H9 (cell line): Measurements from ENCODE around the gene SMIM28. TPM values are rescaled to one million over a fixed set of nuclear protein-coding genes. Genes with fewer than 3 reads are reported as not detected.

Experiments used
- DNase-seq: peaks from one replicate; pipeline ENCODE4 v3.0.0-alpha.2; 2017
- H2AFZ ChIP-seq: one replicate; pipeline ENCODE4 v1.6.1; 2013; ENCODE audit warnings: mild to moderate bottlenecking, low read length, control low read depth, moderate library complexity
- H2AK5ac ChIP-seq: 2 replicates; pipeline ENCODE4 v1.6.1; 2013; ENCODE audit warnings: low read length, control low read depth, mixed read lengths; ENCODE audit not compliant: insufficient read length
- H2BK120ac ChIP-seq: one replicate; pipeline ENCODE4 v1.6.1; 2013; ENCODE audit warnings: low read depth, mild to moderate bottlenecking, low read length, control low read depth, inconsistent platforms; ENCODE audit not compliant: poor library complexity, severe bottlenecking
- H2BK12ac ChIP-seq: 2 replicates; pipeline ENCODE4 v1.6.1; 2013; ENCODE audit warnings: low read length, control low read depth, mixed read lengths, low read depth; ENCODE audit not compliant: insufficient read length
- H2BK15ac ChIP-seq: 2 replicates; pipeline ENCODE4 v1.6.1; 2013; ENCODE audit warnings: low read depth, low read length, control low read depth
- H2BK20ac ChIP-seq: one replicate; pipeline ENCODE4 v1.6.1; 2013; ENCODE audit warnings: low read depth, mild to moderate bottlenecking, low read length, control low read depth, inconsistent platforms; ENCODE audit not compliant: poor library complexity, severe bottlenecking
- H2BK5ac ChIP-seq: 2 replicates; pipeline ENCODE4 v1.6.1; 2013; ENCODE audit warnings: low read length, control low read depth, mixed read lengths; ENCODE audit not compliant: insufficient read length
- H3K14ac ChIP-seq: 2 replicates; pipeline ENCODE4 v1.6.1; 2013; ENCODE audit warnings: low read length, control low read depth; ENCODE audit not compliant: insufficient read depth
- H3K18ac ChIP-seq: 2 replicates; pipeline ENCODE4 v1.6.1; 2013; ENCODE audit warnings: low read depth, mild to moderate bottlenecking, mixed read lengths, low read length, control low read depth; ENCODE audit not compliant: insufficient read length
- H3K23ac ChIP-seq: 2 replicates; pipeline ENCODE4 v1.6.1; 2013; ENCODE audit warnings: low read length, control low read depth, mixed read lengths, low read depth; ENCODE audit not compliant: insufficient read length
- H3K23me2 ChIP-seq: 2 replicates; pipeline ENCODE4 v1.6.1; 2013; ENCODE audit warnings: low read depth, mild to moderate bottlenecking, mixed read lengths, low read length, control low read depth; ENCODE audit not compliant: insufficient read length, poor library complexity, severe bottlenecking
- H3K27ac ChIP-seq: 2 replicates; pipeline ENCODE4 v1.5.1; 2013; ENCODE audit warnings: low read length, control low read depth, mixed read lengths, low read depth; ENCODE audit not compliant: insufficient read length
- H3K27me3 ChIP-seq: 2 replicates; pipeline ENCODE4 v1.6.1; 2013; ENCODE audit warnings: low read length, control low read depth, inconsistent platforms; ENCODE audit not compliant: insufficient read depth
- H3K4ac ChIP-seq: 2 replicates; pipeline ENCODE4 v1.6.1; 2013; ENCODE audit warnings: low read depth, mild to moderate bottlenecking, control low read depth, inconsistent platforms, low read length, moderate library complexity
- H3K4me1 ChIP-seq: 2 replicates; pipeline ENCODE4 v1.6.1; 2013; ENCODE audit warnings: low read length, control low read depth, inconsistent platforms; ENCODE audit not compliant: insufficient read depth
- H3K4me2 ChIP-seq: 2 replicates; pipeline ENCODE4 v1.6.1; 2013; ENCODE audit warnings: low read length, control low read depth, mixed read lengths; ENCODE audit not compliant: insufficient read length, insufficient read depth
- H3K56ac ChIP-seq: 2 replicates; pipeline ENCODE4 v1.6.1; 2013; ENCODE audit warnings: low read depth, mild to moderate bottlenecking, mixed read lengths, low read length, control low read depth; ENCODE audit not compliant: insufficient read length
- H3K79me1 ChIP-seq: 2 replicates; pipeline ENCODE4 v1.6.1; 2013; ENCODE audit warnings: low read depth, mild to moderate bottlenecking, moderate library complexity, low read length, control low read depth, inconsistent platforms; ENCODE audit not compliant: insufficient read depth, poor library complexity, severe bottlenecking
- H3K79me2 ChIP-seq: 2 replicates; pipeline ENCODE4 v1.6.1; 2013; ENCODE audit warnings: low read length, control low read depth, inconsistent platforms; ENCODE audit not compliant: insufficient read depth
- H3K9ac ChIP-seq: 2 replicates; pipeline ENCODE4 v1.6.1; 2013; ENCODE audit warnings: low read length, control low read depth, mixed read lengths; ENCODE audit not compliant: insufficient read length; ENCODE audit errors: extremely low read depth
- H3K9me3 ChIP-seq: one replicate; pipeline ENCODE4 v1.6.1; 2013; ENCODE audit warnings: low read depth, low read length, inconsistent platforms; ENCODE audit not compliant: control insufficient read depth
- H3T11ph ChIP-seq: one replicate; pipeline ENCODE4 v1.6.1; 2013; ENCODE audit warnings: mild to moderate bottlenecking, low read length, control low read depth, inconsistent platforms
- H4K20me1 ChIP-seq: one replicate; pipeline ENCODE4 v1.6.1; 2013; ENCODE audit not compliant: control insufficient read depth, insufficient read length, insufficient read depth
- H4K5ac ChIP-seq: 2 replicates; pipeline ENCODE4 v1.6.1; 2013; ENCODE audit warnings: low read depth, mild to moderate bottlenecking, mixed read lengths, low read length, control low read depth; ENCODE audit not compliant: insufficient read length
- H4K8ac ChIP-seq: replicated peaks from 2 replicates; pipeline ENCODE4 v1.6.1; 2013; ENCODE audit warnings: low read length, control low read depth, mixed read lengths, low read depth; ENCODE audit not compliant: insufficient read length
- H4K91ac ChIP-seq: 2 replicates; pipeline ENCODE4 v1.6.1; 2013; ENCODE audit warnings: low read depth, mild to moderate bottlenecking, moderate library complexity, mixed read lengths, low read length, control low read depth; ENCODE audit not compliant: insufficient read length
- H3K27ac Mint-ChIP-seq, 3 experiments: 2 replicates in 2 of 3; 3 replicates in 1 of 3; pipeline ENCODE4 v1.8.0; 2020 to 2021; ENCODE audit warnings: mixed read lengths in 3 of 3, mild to moderate bottlenecking in 1 of 3, moderate library complexity in 1 of 3
- H3K27me3 Mint-ChIP-seq: 2 replicates; pipeline ENCODE4 v1.8.0; 2021; ENCODE audit warnings: low read depth, mild to moderate bottlenecking, moderate library complexity, mixed read lengths
- H3K36me3 Mint-ChIP-seq, 3 experiments: 2 replicates in 2 of 3; 3 replicates in 1 of 3; pipeline ENCODE4 v1.8.0; 2020 to 2021; ENCODE audit warnings: low read depth in 3 of 3, mixed read lengths in 3 of 3; ENCODE audit not compliant: insufficient read depth in 1 of 3
- H3K4me1 Mint-ChIP-seq, 2 experiments: 2 replicates each; pipeline ENCODE4 v1.8.0; 2020; ENCODE audit warnings: mixed read lengths in 2 of 2
- H3K4me3 Mint-ChIP-seq, 2 experiments: 2 replicates in 1 of 2; 3 replicates in 1 of 2; pipeline ENCODE4 v1.8.0; 2020 to 2021; ENCODE audit warnings: mild to moderate bottlenecking in 2 of 2, mixed read lengths in 2 of 2, moderate library complexity in 1 of 2
- H3K9me3 Mint-ChIP-seq, 2 experiments: 2 replicates in 1 of 2; 3 replicates in 1 of 2; pipeline ENCODE4 v1.8.0; 2020; ENCODE audit warnings: mild to moderate bottlenecking in 2 of 2, mixed read lengths in 2 of 2, moderate library complexity in 1 of 2
- CTCF ChIP-seq: fragments of 200-600 bp; sonication (generic); conservative IDR thresholded peaks from 3 replicates; pipeline ENCODE4 v1.8.0; 2021; ENCODE audit warnings: antibody characterized with exemption, mild to moderate bottlenecking
- WGBS: extraction: QIAGEN DNeasy Blood & Tissue Kit; methylation state at CpG from one replicate; pipeline ENCODE4 v1.1.7; 2013; ENCODE audit warnings: missing lambda C conversion rate, low lambda C conversion rate, mixed read lengths; ENCODE audit not compliant: insufficient read length; ENCODE audit errors: extremely low coverage; 5-methylcytosine and 5-hydroxymethylcytosine counted together
- total RNA-seq: library from RNA; stranded (reverse); gene quantifications from 2 replicates; pipeline ENCODE4 v1.2.1, GENCODE V29; 2021

The SMIM28 gene
- total RNA-seq, 1 experiment from 2014 or later = not detected

GRCh38 chr6:138396709-138397108 is 19.0 kb downstream of the SMIM28 start:
- no peak for DNase-seq
- Histone ChIP-seq H3K27me3 (no peaks in the 10 kb centered on the region), H3K79me1 (no peaks in the 10 kb centered on the region), H3K23ac (no peak overlapping the region), H3K56ac (no peak overlapping the region), H2BK5ac (no peak overlapping the region), H3K23me2 (no peaks in the 10 kb centered on the region), H3K18ac (no peak overlapping the region), H3K27ac (no peak overlapping the region), H4K20me1 (no peaks in the 10 kb centered on the region), H4K5ac (no peak overlapping the region), H3K9ac (no peak overlapping the region), H4K91ac (no peak overlapping the region), H2AFZ (no peak overlapping the region), H3K79me2 (no peaks in the 10 kb centered on the region), H2BK120ac (no peak overlapping the region), H2BK15ac (no peak overlapping the region), H2BK20ac (no peak overlapping the region), H3K4me1 (no peaks in the 10 kb centered on the region), H2AK5ac (no peak overlapping the region), H2BK12ac (no peak overlapping the region), H3T11ph (no peak overlapping the region), H4K8ac (no peak overlapping the region), H3K14ac (no peak overlapping the region), H3K9me3 (no peaks in the 10 kb centered on the region), H3K4me2 (no peak overlapping the region), H3K4ac (no peak overlapping the region)
- Mint-ChIP-seq H3K27ac (no peak overlapping the region), H3K4me1 (0 out of 4 replicates have a peak, but pooled peaks cover 0 to 3% of the 10 kb centered on the region in 2 experiments), H3K36me3 (no peaks in the 10 kb centered on the region), H3K9me3 (no peaks in the 10 kb centered on the region), H3K27me3 (no peaks in the 10 kb centered on the region), H3K4me3 (no peak overlapping the region)
- WGBS = no CpG with 5 or more reads among the region's 5 CpGs
- TF ChIP-seq CTCF = no peak
